OCI-LY1 (cell line): ENCODE results near the gene PCSK7.

Experiments used
- EZH2 ChIP-seq: fragments of 200-600 bp; sonication (generic), shearing (Covaris generic); IDR thresholded peaks from 2 replicates; pipeline ENCODE4 v1.8.0; 2017; ENCODE audit warnings: borderline replicate concordance, mixed run types, mild to moderate bottlenecking, antibody characterized with exemption, low read length, moderate library complexity, mixed read lengths
- TF ChIP-seq, protein P1 (sequence below): fragments of 200-600 bp; sonication (generic), shearing (Covaris generic); IDR thresholded peaks from 2 replicates; pipeline ENCODE4 v1.5.1; 2017; ENCODE audit warnings: mild to moderate bottlenecking, antibody characterized with exemption, low read length, moderate library complexity, mixed read lengths

DNA sequence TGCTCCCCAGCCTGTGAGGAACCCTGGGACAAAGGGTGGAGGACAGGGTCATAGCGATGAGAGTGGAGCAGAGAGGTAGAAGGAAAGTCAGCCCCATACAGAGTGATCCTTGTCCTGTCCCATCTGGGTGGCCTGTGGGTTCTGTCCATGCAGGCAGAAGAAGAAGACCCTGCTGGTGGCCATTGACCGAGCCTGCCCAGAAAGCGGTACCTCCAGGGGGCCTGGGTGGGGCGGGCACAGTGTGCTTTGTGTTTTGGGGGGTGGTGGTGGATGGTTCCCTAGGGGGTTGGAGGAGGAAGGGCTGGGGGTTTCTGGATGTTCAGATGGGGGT lies 45.5 kb downstream of the PCSK7 start:
- TF ChIP-seq, protein P1, sequence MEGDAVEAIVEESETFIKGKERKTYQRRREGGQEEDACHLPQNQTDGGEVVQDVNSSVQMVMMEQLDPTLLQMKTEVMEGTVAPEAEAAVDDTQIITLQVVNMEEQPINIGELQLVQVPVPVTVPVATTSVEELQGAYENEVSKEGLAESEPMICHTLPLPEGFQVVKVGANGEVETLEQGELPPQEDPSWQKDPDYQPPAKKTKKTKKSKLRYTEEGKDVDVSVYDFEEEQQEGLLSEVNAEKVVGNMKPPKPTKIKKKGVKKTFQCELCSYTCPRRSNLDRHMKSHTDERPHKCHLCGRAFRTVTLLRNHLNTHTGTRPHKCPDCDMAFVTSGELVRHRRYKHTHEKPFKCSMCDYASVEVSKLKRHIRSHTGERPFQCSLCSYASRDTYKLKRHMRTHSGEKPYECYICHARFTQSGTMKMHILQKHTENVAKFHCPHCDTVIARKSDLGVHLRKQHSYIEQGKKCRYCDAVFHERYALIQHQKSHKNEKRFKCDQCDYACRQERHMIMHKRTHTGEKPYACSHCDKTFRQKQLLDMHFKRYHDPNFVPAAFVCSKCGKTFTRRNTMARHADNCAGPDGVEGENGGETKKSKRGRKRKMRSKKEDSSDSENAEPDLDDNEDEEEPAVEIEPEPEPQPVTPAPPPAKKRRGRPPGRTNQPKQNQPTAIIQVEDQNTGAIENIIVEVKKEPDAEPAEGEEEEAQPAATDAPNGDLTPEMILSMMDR, result no peak
- no peak for TF ChIP-seq EZH2
